Ishikawa (cell line): ENCODE results near the gene NDUFAF2.

Experiments
- CEBPB ChIP-seq: IDR thresholded peaks from 2 replicates; pipeline ENCODE4 v1.6.1; 2012
- CREB1 ChIP-seq: IDR thresholded peaks from 2 replicates; pipeline ENCODE4 v1.6.1; 2012; ENCODE audit warnings: low read depth
- EGR1 ChIP-seq: IDR thresholded peaks from 2 replicates; pipeline ENCODE4 v1.6.1; 2012
- EP300 ChIP-seq: IDR thresholded peaks from 2 replicates; pipeline ENCODE4 v1.6.1; 2012; ENCODE audit warnings: borderline replicate concordance
- FOXM1 ChIP-seq: IDR thresholded peaks from 2 replicates; pipeline ENCODE4 v1.6.1; 2012; ENCODE audit warnings: low read depth, borderline replicate concordance
- MAX ChIP-seq: IDR thresholded peaks from 2 replicates; pipeline ENCODE4 v1.6.1; 2012
- NFIC ChIP-seq: IDR thresholded peaks from 2 replicates; pipeline ENCODE4 v1.6.1; 2012
- RAD21 ChIP-seq: IDR thresholded peaks from 2 replicates; pipeline ENCODE4 v1.6.1; 2012; ENCODE audit warnings: low read depth
- REST ChIP-seq: IDR thresholded peaks from 2 replicates; pipeline ENCODE4 v1.6.1; 2012; ENCODE audit warnings: low read depth, mild to moderate bottlenecking
- TAF1 ChIP-seq: IDR thresholded peaks from 2 replicates; pipeline ENCODE4 v1.6.1; 2012; ENCODE audit warnings: low read depth, mild to moderate bottlenecking
- TCF12 ChIP-seq: IDR thresholded peaks from 2 replicates; pipeline ENCODE4 v1.6.1; 2012; ENCODE audit warnings: low read depth
- TEAD4 ChIP-seq: IDR thresholded peaks from 2 replicates; pipeline ENCODE4 v1.6.1; 2012
- USF1 ChIP-seq: IDR thresholded peaks from 2 replicates; pipeline ENCODE4 v1.6.1; 2012
- YY1 ChIP-seq: IDR thresholded peaks from 2 replicates; pipeline ENCODE4 v1.6.1; 2012; ENCODE audit warnings: low read depth
- ZBTB7A ChIP-seq: IDR thresholded peaks from 2 replicates; pipeline ENCODE4 v1.6.1; 2012; ENCODE audit warnings: low read depth

The NDUFAF2 gene

GRCh38 chr5:60992871-60993270 is 47.9 kb downstream of the NDUFAF2 start:
- no peak for TF ChIP-seq EP300
- no peak for TF ChIP-seq USF1
- TF ChIP-seq MAX: no peak
- TF ChIP-seq FOXM1: no peak
- no peak for TF ChIP-seq TEAD4
- no peak for TF ChIP-seq REST
- TF ChIP-seq CEBPB: no peak
- TF ChIP-seq ZBTB7A: no peak
- TF ChIP-seq RAD21: no peak
- TF ChIP-seq NFIC: no peak
- no peak for TF ChIP-seq TCF12
- no peak for TF ChIP-seq TAF1
- TF ChIP-seq YY1: no peak
- TF ChIP-seq EGR1: no peak

GRCh38 chr5:60993425-60993824 is 48.4 kb downstream of the NDUFAF2 start:
- TF ChIP-seq YY1 (no peak), ZBTB7A (no peak), CREB1 (no peak), USF1 (no peak), CEBPB (no peak), TAF1 (no peak), FOXM1 (no peak), EP300 (no peak), REST (no peak), NFIC (no peak), TCF12 (no peak), EGR1 (no peak)

- TF ChIP-seq TAF1 (no peak), FOXM1 (no peak), YY1 (no peak), TEAD4 (no peak), NFIC (no peak), REST (no peak), CREB1 (no peak), ZBTB7A (no peak), RAD21 (no peak)
These were observed 49.0 kb downstream of the NDUFAF2 start for GRCh38 chr5:60993875-60994571.

- no peak for TF ChIP-seq ZBTB7A
- TF ChIP-seq USF1: no peak
- TF ChIP-seq YY1: no peak
- TF ChIP-seq MAX: no peak
- no peak for TF ChIP-seq TAF1
- no peak for TF ChIP-seq CEBPB
- TF ChIP-seq EGR1: no peak
- no peak for TF ChIP-seq NFIC
These were observed 51.4 kb downstream of the NDUFAF2 start for GRCh38 chr5:60996368-60996767.
